H1 (cell line): ENCODE results near the gene ISX.

Source experiments
- CBX5 ChIP-seq: fragments of 300-800, 300-1000 bp; sonication (generic); IDR thresholded peaks from 2 replicates; pipeline ENCODE4 v1.7.1; 2016; ENCODE audit warnings: antibody characterized with exemption, low read length, low read depth
- EP300 ChIP-seq, 2 experiments: IDR thresholded peaks; 1 replicate in 1 of 2; 2 replicates in 1 of 2; pipeline ENCODE4 v1.6.1; 2011 to 2012; ENCODE audit warnings: low read depth in 2 of 2, low read length in 2 of 2, mild to moderate bottlenecking in 2 of 2, borderline replicate concordance in 1 of 2, inconsistent platforms in 1 of 2, moderate library complexity in 1 of 2
- HDAC6 ChIP-seq: IDR thresholded peaks from one replicate; pipeline ENCODE4 v1.7.1; 2012; ENCODE audit warnings: low read depth, mild to moderate bottlenecking, inconsistent platforms, low read length, moderate library complexity
- POLR2A ChIP-seq, 2 experiments: IDR thresholded peaks; 1 replicate in 1 of 2; 2 replicates in 1 of 2; pipeline ENCODE4 v1.6.1; 2011; ENCODE audit warnings: low read depth in 2 of 2, low read length in 2 of 2, mild to moderate bottlenecking in 2 of 2; ENCODE audit errors: control extremely low read depth in 1 of 2
- TCF12 ChIP-seq: IDR thresholded peaks from 2 replicates; pipeline ENCODE4 v1.6.1; 2011; ENCODE audit warnings: low read depth, mild to moderate bottlenecking, low read length

DNA sequence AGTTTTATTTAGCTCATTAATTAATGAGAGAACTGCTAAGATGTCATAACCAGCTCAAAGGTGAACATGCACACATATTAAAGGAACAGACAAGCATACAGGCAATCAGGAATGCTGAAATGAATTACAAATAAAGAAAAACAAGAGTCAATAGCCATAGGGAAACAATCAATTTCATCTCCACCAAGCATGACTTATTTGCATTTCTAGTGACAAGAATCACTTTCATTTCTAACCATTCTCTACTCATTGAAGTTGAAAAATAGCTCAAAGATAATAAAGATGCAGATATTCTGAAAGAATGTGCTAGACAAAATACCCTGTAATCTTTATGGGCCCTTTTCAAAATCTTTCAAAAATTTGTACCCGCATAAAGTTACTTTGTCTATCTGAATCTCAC, 23.2 kb downstream of the ISX start:
- TF ChIP-seq EP300 (IDR thresholded peaks at IDR 0.05; ENCODE audit: borderline replicate concordance in 1 of 2, low read depth in 2 of 2, low read length in 2 of 2), result no peak
- no peak for TF ChIP-seq HDAC6
- no peak for TF ChIP-seq TCF12
- TF ChIP-seq CBX5, result no peak
- TF ChIP-seq POLR2A (IDR thresholded peaks at IDR 0.05; ENCODE audit: control extremely low read depth in 1 of 2, low read depth in 2 of 2, low read length in 2 of 2), result no peak
